ENCODE data around the gene HBG1. TPM values are rescaled to one million over a fixed set of nuclear protein-coding genes. Genes with fewer than 3 reads are reported as not detected.
"Not testable (repeated sequence)": the region's sequence is repeated elsewhere in the genome, so short reads cannot be mapped to it uniquely, and the experiment has no call there.

HBG1 gene
- total and polyA plus RNA-seq, 2 donors (not counting 1 experiment from before 2014, with no cell fraction given) = not detected

DNA sequence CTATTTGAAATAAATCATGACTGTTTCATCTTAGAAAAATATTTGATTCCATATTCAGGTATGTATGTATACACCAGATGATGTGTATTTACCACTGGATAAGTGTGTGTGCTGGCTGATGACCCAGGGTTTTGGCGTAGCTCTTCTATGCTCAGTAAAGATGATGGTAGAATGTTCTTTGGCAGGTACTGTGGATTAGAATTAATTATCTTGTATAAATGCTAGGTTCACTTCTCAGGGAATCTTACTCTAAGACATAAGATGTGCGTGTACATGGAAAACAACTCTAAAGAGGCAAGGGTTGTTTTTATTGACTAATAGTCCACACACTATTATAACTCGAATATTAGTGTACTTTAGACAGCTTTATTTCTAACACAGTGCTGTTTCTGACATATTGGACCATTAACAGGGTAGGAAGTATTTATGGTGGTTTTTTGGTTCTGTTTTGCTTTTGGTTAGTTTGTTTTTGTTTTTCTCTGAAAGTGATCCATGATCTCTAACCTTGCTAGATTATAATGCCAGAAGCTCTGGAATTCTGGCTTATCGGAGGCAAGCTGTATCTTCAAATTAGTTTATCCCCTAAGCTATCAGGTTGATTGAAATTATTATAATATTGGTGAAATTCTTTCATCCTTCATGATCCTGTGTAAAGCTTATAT, 1.0 kb upstream of the HBG1 start:
- Histone ChIP-seq H3K9ac (ENCODE audit: low read length) (no peak overlapping the region), H4K20me1 (ENCODE audit: control insufficient read depth, insufficient read depth, low read length, poor library complexity, severe bottlenecking) (no peaks in the 10 kb centered on the region), H3K36me3 (replicated peaks in 1 of 2; ENCODE audit: control extremely low read depth in 1 of 2, control insufficient read depth in 1 of 2, extremely low read depth in 1 of 2, insufficient read depth in 2 of 2, low read length in 1 of 2) (no peaks in the 10 kb centered on the region), H3K4me1 (ENCODE audit: control insufficient read depth in 2 of 2, insufficient read depth in 2 of 2, low read length in 2 of 2) (no peaks in the 10 kb centered on the region), H3K9me3 (ENCODE audit: control extremely low read depth in 1 of 3, control insufficient read depth in 2 of 3, insufficient read depth in 1 of 3, low read length in 2 of 3) (no peaks in the 10 kb centered on the region), H3K79me2 (ENCODE audit: control insufficient read depth, insufficient read depth, low read length) (no peaks in the 10 kb centered on the region), H3K4me2 (replicated peaks; ENCODE audit: low read depth, low read length, poor library complexity, severe bottlenecking) (no peak overlapping the region), H3K4me3 (ENCODE audit: control extremely low read depth in 1 of 5, extremely low read depth in 1 of 5, insufficient read depth in 1 of 5, low read depth in 2 of 5, low read length in 4 of 5) (no peak overlapping the region), H3K27ac (ENCODE audit: low read length in 2 of 2) (no peak overlapping the region), H2AFZ (ENCODE audit: insufficient read depth, low read depth, low read length, poor library complexity, severe bottlenecking) (no peak overlapping the region), H3K27me3 (replicated peaks in 1 of 4; ENCODE audit: control extremely low read depth in 1 of 4, control insufficient read depth in 3 of 4, insufficient read depth in 4 of 4, low read length in 3 of 4) (no peaks in the 10 kb centered on the region)
- Mint-ChIP-seq H3K4me3 (no peak overlapping the region), H3K27me3 (peaks cover 13% of the 10 kb centered on the region), H3K27ac (no peak overlapping the region), H3K4me1 (no peaks in the 10 kb centered on the region), H3K9me3 (ENCODE audit: insufficient read depth) (no peaks in the 10 kb centered on the region)
- no peak for ATAC-seq (ENCODE audit: low read depth)
- CTCF ChIA-PET = no interaction called here
- WGBS (ENCODE audit: insufficient coverage) = no CpG with 5 or more reads among the region's 4 CpGs
- TF ChIP-seq, protein P1, sequence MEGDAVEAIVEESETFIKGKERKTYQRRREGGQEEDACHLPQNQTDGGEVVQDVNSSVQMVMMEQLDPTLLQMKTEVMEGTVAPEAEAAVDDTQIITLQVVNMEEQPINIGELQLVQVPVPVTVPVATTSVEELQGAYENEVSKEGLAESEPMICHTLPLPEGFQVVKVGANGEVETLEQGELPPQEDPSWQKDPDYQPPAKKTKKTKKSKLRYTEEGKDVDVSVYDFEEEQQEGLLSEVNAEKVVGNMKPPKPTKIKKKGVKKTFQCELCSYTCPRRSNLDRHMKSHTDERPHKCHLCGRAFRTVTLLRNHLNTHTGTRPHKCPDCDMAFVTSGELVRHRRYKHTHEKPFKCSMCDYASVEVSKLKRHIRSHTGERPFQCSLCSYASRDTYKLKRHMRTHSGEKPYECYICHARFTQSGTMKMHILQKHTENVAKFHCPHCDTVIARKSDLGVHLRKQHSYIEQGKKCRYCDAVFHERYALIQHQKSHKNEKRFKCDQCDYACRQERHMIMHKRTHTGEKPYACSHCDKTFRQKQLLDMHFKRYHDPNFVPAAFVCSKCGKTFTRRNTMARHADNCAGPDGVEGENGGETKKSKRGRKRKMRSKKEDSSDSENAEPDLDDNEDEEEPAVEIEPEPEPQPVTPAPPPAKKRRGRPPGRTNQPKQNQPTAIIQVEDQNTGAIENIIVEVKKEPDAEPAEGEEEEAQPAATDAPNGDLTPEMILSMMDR (IDR thresholded peaks at IDR 0.05) = no peak
- no peak for TF ChIP-seq EZH2 (IDR thresholded peaks at IDR 0.05; ENCODE audit: borderline replicate concordance, insufficient read depth, low read depth, low read length, poor library complexity, severe bottlenecking)
- intact Hi-C loops (cut with micrococcal nuclease) = no loop called here
- POLR2A ChIA-PET = no interaction called here
- no peak for DNase-seq

DNA sequence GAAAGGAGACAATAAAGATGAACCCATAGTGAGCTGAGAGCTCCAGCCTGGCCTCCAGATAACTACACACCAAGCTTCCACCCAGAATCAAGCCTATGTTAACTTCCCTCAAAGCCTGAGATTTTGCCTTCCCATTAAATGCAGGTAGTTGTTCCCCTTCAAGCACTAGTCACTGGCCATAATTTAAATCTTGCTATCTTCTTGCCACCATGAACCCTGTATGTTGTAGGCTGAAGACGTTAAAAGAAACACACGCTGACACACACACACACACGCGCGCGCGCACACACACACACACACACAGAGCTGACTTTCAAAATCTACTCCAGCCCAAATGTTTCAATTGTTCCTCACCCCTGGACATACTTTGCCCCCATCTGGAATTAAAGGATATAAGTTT, 1.2 kb downstream of the HBG1 start:
- H3K9me3 Mint-ChIP-seq (ENCODE audit: insufficient read depth); ATAC-seq (ENCODE audit: low read depth); H3K4me1 Mint-ChIP-seq; H3K27ac Mint-ChIP-seq; H4K20me1 ChIP-seq (ENCODE audit: control insufficient read depth, insufficient read depth, low read length, poor library complexity, severe bottlenecking); H3K36me3 ChIP-seq (replicated peaks in 1 of 2; ENCODE audit: control extremely low read depth in 1 of 2, control insufficient read depth in 1 of 2, extremely low read depth in 1 of 2, insufficient read depth in 2 of 2, low read length in 1 of 2); H3K4me3 Mint-ChIP-seq; POLR2A ChIA-PET; intact Hi-C loops (cut with micrococcal nuclease); H3K4me3 ChIP-seq (ENCODE audit: control extremely low read depth in 1 of 5, extremely low read depth in 1 of 5, insufficient read depth in 1 of 5, low read depth in 2 of 5, low read length in 4 of 5); H3K9ac ChIP-seq (ENCODE audit: low read length); H3K79me2 ChIP-seq (ENCODE audit: control insufficient read depth, insufficient read depth, low read length); H3K9me3 ChIP-seq (ENCODE audit: control extremely low read depth in 1 of 3, control insufficient read depth in 2 of 3, insufficient read depth in 1 of 3, low read length in 2 of 3); H3K27me3 ChIP-seq (replicated peaks in 1 of 4; ENCODE audit: control extremely low read depth in 1 of 4, control insufficient read depth in 3 of 4, insufficient read depth in 4 of 4, low read length in 3 of 4); H3K4me2 ChIP-seq (replicated peaks; ENCODE audit: low read depth, low read length, poor library complexity, severe bottlenecking); H2AFZ ChIP-seq (ENCODE audit: insufficient read depth, low read depth, low read length, poor library complexity, severe bottlenecking); CTCF ChIA-PET; H3K4me1 ChIP-seq (ENCODE audit: control insufficient read depth in 2 of 2, insufficient read depth in 2 of 2, low read length in 2 of 2); H3K27ac ChIP-seq (ENCODE audit: low read length in 2 of 2); DNase-seq: not testable (repeated sequence)
- no CpG with 5 or more reads among the region's 7 CpGs for WGBS (ENCODE audit: insufficient coverage)
- H3K27me3 Mint-ChIP-seq = peaks cover 21% of the 10 kb centered on the region
